Measurements from ENCODE around the gene PRSS36.

PRSS36 gene

DNA sequence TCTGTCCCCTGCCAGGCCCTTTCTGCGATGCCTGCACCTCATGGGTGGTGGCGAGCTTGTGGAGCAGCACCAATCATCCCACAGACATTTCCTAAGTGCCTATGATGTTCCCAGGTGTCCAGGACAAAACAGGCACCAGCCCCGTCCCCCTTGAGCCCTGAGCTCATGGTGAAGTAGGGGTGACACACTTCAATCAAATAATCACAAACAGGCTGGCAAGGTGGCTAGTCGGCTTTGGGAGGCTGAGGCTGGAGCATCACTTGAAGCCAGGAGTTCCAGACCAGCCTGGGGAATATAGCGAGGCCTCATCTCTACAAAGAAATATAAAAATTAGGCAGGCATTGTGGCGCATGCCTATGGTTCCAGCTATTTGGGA lies 13.6 kb downstream of the PRSS36 start:
- TF ChIP-seq FOXM1 (IDR thresholded peaks at IDR 0.05; ENCODE audit: borderline replicate concordance, low read depth) (no peak), NFIC (IDR thresholded peaks at IDR 0.05) (no peak), YY1 (IDR thresholded peaks at IDR 0.05; ENCODE audit: low read depth) (no peak), TAF1 (IDR thresholded peaks at IDR 0.05; ENCODE audit: low read depth) (no peak), REST (IDR thresholded peaks at IDR 0.05; ENCODE audit: low read depth) (no peak), EGR1 (IDR thresholded peaks at IDR 0.05) (no peak), CREB1 (IDR thresholded peaks at IDR 0.05; ENCODE audit: low read depth) (no peak), TCF12 (IDR thresholded peaks at IDR 0.05; ENCODE audit: low read depth) (no peak), RAD21 (IDR thresholded peaks at IDR 0.05; ENCODE audit: low read depth) (no peak), TEAD4 (IDR thresholded peaks at IDR 0.05) (no peak)
- TF ChIP-seq, protein P1, sequence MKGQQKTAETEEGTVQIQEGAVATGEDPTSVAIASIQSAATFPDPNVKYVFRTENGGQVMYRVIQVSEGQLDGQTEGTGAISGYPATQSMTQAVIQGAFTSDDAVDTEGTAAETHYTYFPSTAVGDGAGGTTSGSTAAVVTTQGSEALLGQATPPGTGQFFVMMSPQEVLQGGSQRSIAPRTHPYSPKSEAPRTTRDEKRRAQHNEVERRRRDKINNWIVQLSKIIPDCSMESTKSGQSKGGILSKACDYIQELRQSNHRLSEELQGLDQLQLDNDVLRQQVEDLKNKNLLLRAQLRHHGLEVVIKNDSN (IDR thresholded peaks at IDR 0.05) = no peak
- TF ChIP-seq, protein P2, sequence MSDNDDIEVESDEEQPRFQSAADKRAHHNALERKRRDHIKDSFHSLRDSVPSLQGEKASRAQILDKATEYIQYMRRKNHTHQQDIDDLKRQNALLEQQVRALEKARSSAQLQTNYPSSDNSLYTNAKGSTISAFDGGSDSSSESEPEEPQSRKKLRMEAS (IDR thresholded peaks at IDR 0.05) = no peak

- TF ChIP-seq, protein P2 (IDR thresholded peaks at IDR 0.05) = peak; percentile 54
- TF ChIP-seq, protein P1 (IDR thresholded peaks at IDR 0.05) = no peak
- no peak for TF ChIP-seq EGR1 (IDR thresholded peaks at IDR 0.05)
- peak; percentile 46; the same call in 1 of the 2 replicates for TF ChIP-seq TAF1 (IDR thresholded peaks at IDR 0.05; ENCODE audit: low read depth)
- TF ChIP-seq NFIC (IDR thresholded peaks at IDR 0.05) = no peak
- no peak for TF ChIP-seq RAD21 (IDR thresholded peaks at IDR 0.05; ENCODE audit: low read depth)
- TF ChIP-seq ZBTB7A (IDR thresholded peaks at IDR 0.05; ENCODE audit: low read depth) = no peak
- TF ChIP-seq TEAD4 (IDR thresholded peaks at IDR 0.05) = no peak
- TF ChIP-seq YY1 (IDR thresholded peaks at IDR 0.05; ENCODE audit: low read depth) = no peak
- TF ChIP-seq CEBPB (IDR thresholded peaks at IDR 0.05) = no peak
- TF ChIP-seq EP300 (IDR thresholded peaks at IDR 0.05; ENCODE audit: borderline replicate concordance) = no peak
- TF ChIP-seq REST (IDR thresholded peaks at IDR 0.05; ENCODE audit: low read depth) = no peak
- TF ChIP-seq CREB1 (IDR thresholded peaks at IDR 0.05; ENCODE audit: low read depth) = no peak
- no peak for TF ChIP-seq FOXM1 (IDR thresholded peaks at IDR 0.05; ENCODE audit: borderline replicate concordance, low read depth)
These were observed 14.2 kb downstream of the PRSS36 start, which contains the start of gene PRSS8 for GRCh38 chr16:31135535-31136286. PRSS8 (minus strand) TSS chr16:31135727; CDS start chr16:31135498, 229 bp downstream.

- TF ChIP-seq CEBPB (IDR thresholded peaks at IDR 0.05) = no peak
- no peak for TF ChIP-seq FOXM1 (IDR thresholded peaks at IDR 0.05; ENCODE audit: borderline replicate concordance, low read depth)
- TF ChIP-seq, protein P2 (IDR thresholded peaks at IDR 0.05) = peak; percentile 19; the same call in 1 of the 2 replicates
- TF ChIP-seq ZBTB7A (IDR thresholded peaks at IDR 0.05; ENCODE audit: low read depth) = no peak
- no peak for TF ChIP-seq CREB1 (IDR thresholded peaks at IDR 0.05; ENCODE audit: low read depth)
- peak; percentile 24; the same call in 1 of the 2 replicates for TF ChIP-seq TCF12 (IDR thresholded peaks at IDR 0.05; ENCODE audit: low read depth)
- TF ChIP-seq NFIC (IDR thresholded peaks at IDR 0.05) = peak; percentile 72
- 0 out of 2 replicates have a peak, but pooled peaks have one; percentile 25 for TF ChIP-seq EP300 (IDR thresholded peaks at IDR 0.05; ENCODE audit: borderline replicate concordance)
- TF ChIP-seq, protein P1 (IDR thresholded peaks at IDR 0.05) = peak; percentile 93
- no peak for TF ChIP-seq RAD21 (IDR thresholded peaks at IDR 0.05; ENCODE audit: low read depth)
- 0 out of 2 replicates have a peak, but pooled peaks have one; percentile 31 for TF ChIP-seq YY1 (IDR thresholded peaks at IDR 0.05; ENCODE audit: low read depth)
- TF ChIP-seq EGR1 (IDR thresholded peaks at IDR 0.05) = 0 out of 2 replicates have a peak, but pooled peaks have one; percentile 13
- TF ChIP-seq REST (IDR thresholded peaks at IDR 0.05; ENCODE audit: low read depth) = no peak
- TF ChIP-seq TAF1 (IDR thresholded peaks at IDR 0.05; ENCODE audit: low read depth) = no peak
- TF ChIP-seq TEAD4 (IDR thresholded peaks at IDR 0.05) = no peak
These were observed 15.0 kb downstream of the PRSS36 start for GRCh38 chr16:31134625-31135534.

Data from Ishikawa (cell line).